ENCODE results near the gene PHF1.

DNA sequence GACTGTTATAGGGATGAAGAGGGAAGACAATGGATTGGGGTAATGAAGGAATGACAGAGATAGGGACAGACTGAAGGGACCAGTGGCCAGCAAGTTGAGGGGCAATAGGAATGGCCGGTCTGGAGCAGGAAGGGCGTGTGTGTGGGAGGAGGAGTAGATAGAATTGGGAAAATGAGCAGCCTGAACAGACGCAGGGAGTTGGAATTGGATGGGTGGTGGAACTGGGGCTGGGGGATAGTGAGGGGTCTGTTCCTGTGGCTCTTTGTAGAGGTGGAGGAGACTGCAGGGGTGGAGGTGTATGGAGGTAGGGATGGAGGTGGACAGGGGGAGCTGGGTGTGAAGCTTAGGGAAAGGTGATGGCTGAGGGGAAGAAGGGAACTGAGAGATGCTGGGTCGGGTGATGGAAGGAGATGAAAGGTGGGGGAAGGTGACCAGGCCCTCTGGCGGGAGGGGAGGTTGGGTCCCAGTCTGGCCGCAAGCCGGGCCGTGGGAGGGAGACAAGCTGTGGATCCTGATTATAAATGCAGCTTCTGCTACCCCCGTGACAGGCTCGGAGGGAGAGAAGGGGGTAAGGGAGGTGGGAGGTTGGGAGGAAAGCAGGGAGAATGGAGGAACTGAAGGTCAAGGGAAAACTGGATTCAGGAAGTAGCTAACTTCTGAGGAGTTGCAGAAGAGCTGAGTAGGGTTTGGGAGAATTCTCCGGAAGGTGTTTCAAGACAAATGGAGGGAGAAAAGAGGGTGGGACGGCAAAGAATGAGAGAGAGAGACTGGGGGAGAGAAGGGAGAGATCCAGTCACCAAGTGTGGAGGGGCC lies 14.2 kb downstream of the PHF1 start:
- TF ChIP-seq CTCF (IDR thresholded peaks at IDR 0.05 in 8 of 11, conservative IDR thresholded peaks at IDR 0.05 in 3 of 11), result no peak
- TF ChIP-seq POLR2A (IDR thresholded peaks at IDR 0.05), result no peak
